HCT116 (cell line): ENCODE results near the gene RARS1. TPM values are rescaled to one million over a fixed set of nuclear protein-coding genes. Genes with fewer than 3 reads are reported as not detected.

Source experiments
- ATAC-seq: fragments of 200-7000 bp; cut with Tn5 transposase; 2 replicates; pipeline ENCODE4 v1.9.1; 2020; ENCODE audit warnings: mild to moderate bottlenecking, moderate library complexity
- BruUV-seq: library from RNA; stranded (reverse); fragments of 400-500 nt; replicated peaks from 2 replicates; lab custom pipeline; 2021; lab: Mats Ljungman, UMichigan
- CTCF ChIA-PET: fragments of 300-600 bp; sonication (Branson Sonifier 250); formaldehyde crosslinking; loops from one replicate; lab custom pipeline; 2021; ENCODE audit warnings: antibody characterized with exemption; lab: Charles Lee
- POLR2A ChIA-PET: fragments of 300-600, 350-600 bp; sonication (Branson Sonifier 250); formaldehyde crosslinking; loops from one replicate; lab custom pipeline; 2021; ENCODE audit warnings: antibody characterized with exemption; lab: Charles Lee
- RAD21 ChIA-PET, 2 experiments: fragments of 300-600 bp; sonication (Branson Sonifier 250); formaldehyde crosslinking; loops; one replicate each; lab custom pipeline; 2023; ENCODE audit warnings: low total read pairs in 2 of 2; ENCODE audit not compliant: uncharacterized antibody in 2 of 2, unreplicated experiment in 2 of 2, low non-redundant PET in 1 of 2; lab: Charles Lee
- DNase-seq: peaks from one replicate; pipeline ENCODE4 v3.0.0-alpha.2; 2010; ENCODE audit warnings: low read depth, low spot score
- H2AFZ ChIP-seq: fragments of 200-600 bp; shearing (Covaris generic), sonication (generic); 2 replicates; pipeline ENCODE4 v1.6.1; 2017; ENCODE audit warnings: low read depth, mixed run types, mixed read lengths, antibody characterized with exemption, low read length; ENCODE audit not compliant: poor library complexity, severe bottlenecking
- H3K27ac ChIP-seq: 2 replicates; pipeline ENCODE4 v1.5.1; 2012; ENCODE audit warnings: low read depth, low read length
- H3K27me3 ChIP-seq: fragments of 200-600 bp; sonication (generic); 2 replicates; pipeline ENCODE4 v1.6.1; 2016; ENCODE audit warnings: mixed run types, low read length, mixed read lengths; ENCODE audit not compliant: insufficient read depth
- H3K36me3 ChIP-seq, 2 experiments: fragments of 200-500 bp in 1 of 2; fragments of 200-600 bp in 1 of 2; sonication (Bioruptor generic) in 1 of 2; sonication (generic) in 1 of 2; 2 replicates each; pipeline versions ENCODE4 v1.5.1 to v1.6.1; 2014 to 2016; ENCODE audit warnings: low read length in 2 of 2, inconsistent platforms in 1 of 2, mixed read lengths in 1 of 2, mixed run types in 1 of 2; ENCODE audit not compliant: insufficient read depth in 2 of 2, control insufficient read depth in 1 of 2
- H3K4me1 ChIP-seq, 2 experiments: fragments of 200-600 bp in 1 of 2; sonication (generic) in 1 of 2; 2 replicates each; pipeline versions ENCODE4 v1.5.1 to v1.6.1; 2012 to 2017; ENCODE audit warnings: low read length in 2 of 2, inconsistent platforms in 1 of 2, mild to moderate bottlenecking in 1 of 2, mixed read lengths in 1 of 2, mixed run types in 1 of 2, moderate library complexity in 1 of 2; ENCODE audit not compliant: insufficient read depth in 2 of 2, control insufficient read depth in 1 of 2
- H3K4me2 ChIP-seq: fragments of 200-600 bp; sonication (generic); 2 replicates; pipeline ENCODE4 v1.6.1; 2017; ENCODE audit warnings: mixed run types, low read length, mixed read lengths
- H3K4me3 ChIP-seq, 2 experiments: fragments of 200-600 bp in 1 of 2; sonication (generic) in 1 of 2; replicated peaks in 1 of 2; 2 replicates each; pipeline ENCODE4 v1.5.1; 2011 to 2016; ENCODE audit warnings: low read length in 2 of 2, control low read depth in 1 of 2, low read depth in 1 of 2, mild to moderate bottlenecking in 1 of 2, mixed read lengths in 1 of 2, mixed run types in 1 of 2
- H3K79me2 ChIP-seq: fragments of 200-600 bp; sonication (generic); 2 replicates; pipeline ENCODE4 v1.6.1; 2017; ENCODE audit warnings: mild to moderate bottlenecking, mixed run types, low read length, moderate library complexity, mixed read lengths; ENCODE audit not compliant: insufficient read depth
- H3K9ac ChIP-seq: fragments of 200-600 bp; sonication (generic); 2 replicates; pipeline ENCODE4 v1.6.1; 2016; ENCODE audit warnings: low read length, mixed read lengths
- H3K9me2 ChIP-seq: fragments of 200-600 bp; sonication (generic), shearing (Covaris generic); 2 replicates; pipeline ENCODE4 v1.6.1; 2017; ENCODE audit warnings: mixed run types, mild to moderate bottlenecking, moderate library complexity; ENCODE audit not compliant: insufficient read depth
- H3K9me3 ChIP-seq, 2 experiments: fragments of 200-500 bp in 1 of 2; fragments of 200-600 bp in 1 of 2; sonication (Bioruptor generic) in 1 of 2; sonication (generic) in 1 of 2; 2 replicates each; pipeline ENCODE4 v1.6.1; 2014 to 2017; ENCODE audit warnings: low read length in 2 of 2, mixed read lengths in 2 of 2, inconsistent platforms in 1 of 2, low read depth in 1 of 2, mild to moderate bottlenecking in 1 of 2, mixed run types in 1 of 2, moderate library complexity in 1 of 2; ENCODE audit not compliant: control insufficient read depth in 1 of 2, insufficient read depth in 1 of 2
- H4K20me1 ChIP-seq: fragments of 200-600 bp; sonication (generic), shearing (Covaris generic); 2 replicates; pipeline ENCODE4 v1.6.1; 2017; ENCODE audit warnings: mixed run types, mild to moderate bottlenecking, moderate library complexity; ENCODE audit not compliant: insufficient read depth
- CBX3 ChIP-seq: IDR thresholded peaks from 2 replicates; pipeline ENCODE4 v1.6.1; 2012; ENCODE audit warnings: low read depth
- EZH2 ChIP-seq: fragments of 200-600 bp; sonication (generic); IDR thresholded peaks from 2 replicates; pipeline ENCODE4 v1.6.1; 2017; ENCODE audit warnings: antibody characterized with exemption, mixed run types
- EZH2phosphoT487 ChIP-seq: fragments of 200-600 bp; IDR thresholded peaks from 2 replicates; pipeline ENCODE4 v1.6.1; 2018; ENCODE audit warnings: antibody characterized with exemption, borderline replicate concordance
- FOSL1 ChIP-seq: IDR thresholded peaks from 2 replicates; pipeline ENCODE4 v1.6.1; 2012; ENCODE audit warnings: low read depth
- JUND ChIP-seq: IDR thresholded peaks from 2 replicates; pipeline ENCODE4 v1.6.1; 2012
- POLR2AphosphoS5 ChIP-seq: IDR thresholded peaks from 2 replicates; pipeline ENCODE4 v1.6.1; 2011; ENCODE audit warnings: mild to moderate bottlenecking, low read depth, low read length, moderate library complexity
- RAD21 ChIP-seq: IDR thresholded peaks from 2 replicates; pipeline ENCODE4 v1.6.1; 2012; ENCODE audit warnings: low read depth, mild to moderate bottlenecking
- REST ChIP-seq: IDR thresholded peaks from 2 replicates; pipeline ENCODE4 v1.6.1; 2012; ENCODE audit warnings: low read depth
- SIN3A ChIP-seq: IDR thresholded peaks from 2 replicates; pipeline ENCODE4 v1.6.1; 2012; ENCODE audit warnings: low read depth
- SP1 ChIP-seq: IDR thresholded peaks from 2 replicates; pipeline ENCODE4 v1.6.1; 2012; ENCODE audit warnings: low read depth
- SRF ChIP-seq: IDR thresholded peaks from 2 replicates; pipeline ENCODE4 v1.6.1; 2012; ENCODE audit warnings: low read depth
- TCF7L2 ChIP-seq: IDR thresholded peaks from 2 replicates; pipeline ENCODE4 v1.7.0; 2011; ENCODE audit warnings: borderline replicate concordance, inconsistent platforms; ENCODE audit not compliant: insufficient read depth, insufficient read length; ENCODE audit errors: extremely low read depth
- ZBTB33 ChIP-seq: IDR thresholded peaks from 2 replicates; pipeline ENCODE4 v1.6.1; 2011; ENCODE audit warnings: mild to moderate bottlenecking, low read length, moderate library complexity; ENCODE audit not compliant: insufficient replicate concordance; ENCODE audit errors: extremely low read depth
- ZFX ChIP-seq: fragments of 450-650 bp; IDR thresholded peaks from 2 replicates; pipeline ENCODE4 v1.6.1; 2017
- ZNF274 ChIP-seq: fragments of 200-500 bp; sonication (Bioruptor generic); IDR thresholded peaks from 2 replicates; pipeline ENCODE4 v1.6.1; 2014; ENCODE audit warnings: mild to moderate bottlenecking, low read depth, low read length, inconsistent platforms
- intact Hi-C: fragments of 100-400 bp; cut with micrococcal nuclease; formaldehyde crosslinking; loops from 2 replicates; pipeline ENCODE4 v1.10.0; 2022
- total RNA-seq: library from RNA; stranded (reverse); gene quantifications from one replicate; pipeline ENCODE4 v1.2.1, GENCODE V29; 2021; ENCODE audit not compliant: unreplicated experiment

Gene RARS1
- total RNA-seq, 1 experiment from 2014 or later, result 122 TPM

GRCh38 chr5:168446983-168447619 is 39.2 kb upstream of the RARS1 start (continued):
- TF ChIP-seq CBX3 (no peak), JUND (no peak)

GRCh38 chr5:168447808-168448207 is 38.5 kb upstream of the RARS1 start:
- Histone ChIP-seq H3K9me3 (no peaks in the 10 kb centered on the region), H3K27ac (no peak overlapping the region), H3K79me2 (no peaks in the 10 kb centered on the region), H2AFZ (no peak overlapping the region), H3K9ac (no peak overlapping the region), H3K4me1 (no peaks in the 10 kb centered on the region; a peak in 1 of 4 replicates), H3K9me2 (no peaks in the 10 kb centered on the region), H3K27me3 (no peaks in the 10 kb centered on the region), H3K4me3 (no peak overlapping the region), H4K20me1 (no peaks in the 10 kb centered on the region), H3K36me3 (peaks cover 14 to 27% of the 10 kb centered on the region in 2 experiments), H3K4me2 (no peak overlapping the region)
- ChIA-PET RAD21 (no interaction called here), CTCF (no interaction called here), POLR2A (no interaction called here)
- DNase-seq (no peak), ATAC-seq (no peak)
- intact Hi-C loops, result no loop called here
- BruUV-seq, result no TSS peak
- TF ChIP-seq TCF7L2 (no peak), EZH2phosphoT487 (no peak), SRF (no peak), POLR2AphosphoS5 (no peak), FOSL1 (no peak), ZNF274 (no peak), ZFX (no peak)

GRCh38 chr5:168449166-168449565 is 37.1 kb upstream of the RARS1 start:
- Histone ChIP-seq H3K4me1 (no peaks in the 10 kb centered on the region; a peak in 1 of 4 replicates), H3K36me3 (peaks cover 7 to 17% of the 10 kb centered on the region in 2 experiments; a peak in 3 of 4 replicates), H3K9me2 (no peaks in the 10 kb centered on the region), H3K9ac (no peak overlapping the region), H4K20me1 (no peaks in the 10 kb centered on the region), H3K27ac (no peak overlapping the region), H3K4me3 (no peak overlapping the region), H3K9me3 (no peaks in the 10 kb centered on the region), H3K79me2 (no peaks in the 10 kb centered on the region), H2AFZ (no peak overlapping the region), H3K27me3 (no peaks in the 10 kb centered on the region), H3K4me2 (no peak overlapping the region)
- POLR2A ChIA-PET, result no interaction called here
- BruUV-seq, result no TSS peak
- CTCF ChIA-PET, result no interaction called here
- DNase-seq, result no peak
- RAD21 ChIA-PET, result no interaction called here
- ATAC-seq, result no peak
- intact Hi-C loops, result no loop called here
- TF ChIP-seq ZBTB33, result no peak
- TF ChIP-seq ZNF274, result no peak
- TF ChIP-seq SIN3A, result no peak
- TF ChIP-seq ZFX, result no peak
- no peak for TF ChIP-seq REST
- TF ChIP-seq SRF, result no peak
- no peak for TF ChIP-seq SP1
- no peak for TF ChIP-seq EZH2
- no peak for TF ChIP-seq RAD21
